HG03060 (cell line): ENCODE data around the gene CD84.
"Not testable (repeated sequence)": the region's sequence is repeated elsewhere in the genome, so short reads cannot be mapped to it uniquely, and the experiment has no call there.

Experiments used
- ATAC-seq: cut with Tn5 transposase; IDR thresholded peaks from one replicate; pipeline ENCODE4 v1.9.1; 2021; ENCODE audit warnings: low read depth, moderate number of reproducible peaks; ENCODE audit not compliant: unreplicated experiment

The CD84 gene

GRCh38 chr1:160579216-160579701 lies at the start of gene CD84:
Gene CD84 (minus strand): TSS chr1:160579496. CDS start chr1:160579437, 59 bp downstream.
- no peak for ATAC-seq

GRCh38 chr1:160628799-160629263 lies 49.5 kb upstream of the CD84 start:
- ATAC-seq, result no peak

- not testable (repeated sequence) for ATAC-seq
These were observed 48.5 kb upstream of the CD84 start for GRCh38 chr1:160627677-160628289.

- no peak for ATAC-seq
These were observed 47.4 kb upstream of the CD84 start for GRCh38 chr1:160626509-160627342.

- ATAC-seq, result no peak
These were observed 46.6 kb upstream of the CD84 start for GRCh38 chr1:160625725-160626498.

GRCh38 chr1:160625321-160625720 lies 46.0 kb upstream of the CD84 start:
- ATAC-seq, result no peak

GRCh38 chr1:160624464-160624863 lies 45.2 kb upstream of the CD84 start:
- ATAC-seq, result no peak

- ATAC-seq, result no peak
These were observed 44.6 kb upstream of the CD84 start for GRCh38 chr1:160623862-160624261.

- ATAC-seq, result no peak
These were observed 43.9 kb upstream of the CD84 start for GRCh38 chr1:160623227-160623633.

- ATAC-seq, result no peak
These were observed 43.4 kb upstream of the CD84 start for GRCh38 chr1:160622501-160623226.

- no peak for ATAC-seq
These were observed 42.5 kb upstream of the CD84 start for GRCh38 chr1:160621633-160622413.

GRCh38 chr1:160620942-160621632 lies 41.8 kb upstream of the CD84 start:
- no peak for ATAC-seq

GRCh38 chr1:160619742-160620277 lies 40.5 kb upstream of the CD84 start:
- ATAC-seq, result no peak

- ATAC-seq, result no peak
These were observed 39.5 kb upstream of the CD84 start for GRCh38 chr1:160618763-160619274.

GRCh38 chr1:160618327-160618726 lies 39.0 kb upstream of the CD84 start:
- no peak for ATAC-seq

GRCh38 chr1:160615660-160616059 lies 36.4 kb upstream of the CD84 start:
- no peak for ATAC-seq

- no peak for ATAC-seq
These were observed 35.1 kb upstream of the CD84 start for GRCh38 chr1:160614410-160614809.

- ATAC-seq, result no peak
These were observed 33.4 kb upstream of the CD84 start for GRCh38 chr1:160612613-160613218.
